ENCODE results near the gene SLC8A1.

Gene SLC8A1

DNA sequence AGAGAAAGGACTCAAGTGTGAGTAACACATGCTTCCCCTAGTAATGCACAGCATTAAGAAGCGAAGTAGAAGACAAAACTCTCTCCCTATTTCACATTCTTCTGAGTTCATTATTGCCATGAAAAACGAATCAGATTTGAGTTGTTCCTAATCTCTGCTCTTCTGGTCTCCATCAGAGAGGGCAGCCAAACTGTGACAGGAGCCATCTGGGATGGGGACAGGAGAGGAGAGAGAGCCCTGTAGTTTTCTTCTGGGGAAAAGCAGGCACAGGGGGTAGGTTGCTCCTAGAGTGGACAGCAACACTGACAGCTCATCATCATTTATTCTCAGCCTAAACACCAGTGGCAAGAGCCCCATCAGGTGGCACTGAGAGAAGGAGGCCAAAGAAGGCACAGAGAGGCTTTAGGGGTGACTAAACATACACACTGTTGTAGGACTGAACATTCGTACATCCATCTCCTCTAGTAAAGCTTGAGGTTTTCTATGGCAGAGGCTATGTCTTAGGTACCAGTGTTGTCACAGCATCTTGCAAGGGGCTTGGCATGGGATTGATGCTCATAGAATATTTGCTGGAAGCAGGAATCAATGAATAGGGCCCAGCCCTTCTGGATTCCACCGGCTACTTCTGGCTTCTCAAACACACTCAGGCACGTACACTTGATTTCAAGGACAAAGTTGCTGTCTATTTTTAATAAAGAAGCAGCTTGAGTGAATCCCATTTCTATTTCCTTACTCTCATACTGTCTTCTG lies 33.1 kb downstream of the SLC8A1 start:
- Histone ChIP-seq H2AK5ac (ENCODE audit: low read length) (no peak overlapping the region), H2BK5ac (ENCODE audit: low read depth, low read length, poor library complexity) (no peak overlapping the region), H3K4me2 (ENCODE audit: low read length) (no peak overlapping the region), H4K8ac (ENCODE audit: low read depth, low read length) (no peak overlapping the region), H3K27me3 (ENCODE audit: insufficient read depth, low read length) (no peaks in the 10 kb centered on the region), H3K9me3 (ENCODE audit: insufficient read depth, low read depth, low read length) (no peaks in the 10 kb centered on the region), H2AFZ (ENCODE audit: insufficient read depth, low read length, poor library complexity) (no peak overlapping the region), H3K9ac (ENCODE audit: low read length) (no peak overlapping the region), H3K14ac (ENCODE audit: low read length) (no peak overlapping the region), H3K23ac (ENCODE audit: low read length) (no peak overlapping the region), H4K91ac (ENCODE audit: low read depth, low read length) (no peak overlapping the region), H3K18ac (ENCODE audit: low read length) (peak overlapping the region; percentile 52), H3K4ac (ENCODE audit: low read depth, low read length) (peak overlapping the region; percentile 33), H3K4me1 (ENCODE audit: control insufficient read depth in 1 of 2, insufficient read depth in 2 of 2, low read length in 2 of 2) (peaks cover 7 to 9% of the 10 kb centered on the region in 2 experiments), H3K27ac (ENCODE audit: low read depth, low read length) (peak overlapping the region; percentile 23), H2BK12ac (ENCODE audit: low read length) (peak overlapping the region; percentile 2), H3K4me3 (ENCODE audit: low read depth, low read length) (no peak overlapping the region), H3K79me2 (ENCODE audit: control insufficient read depth, insufficient read depth, low read length, poor library complexity) (no peaks in the 10 kb centered on the region), H2BK120ac (ENCODE audit: insufficient read depth, low read length, poor library complexity) (no peak overlapping the region), H3K79me1 (ENCODE audit: low read length) (peaks cover 2% of the 10 kb centered on the region), H4K12ac (ENCODE audit: low read depth, low read length) (no peak overlapping the region), H3K36me3 (ENCODE audit: control insufficient read depth in 1 of 2, insufficient read depth in 2 of 2, low read length in 2 of 2) (peaks cover 0 to 2% of the 10 kb centered on the region in 2 experiments)
- WGBS (ENCODE audit: extremely low coverage, insufficient coverage, insufficient read length) = no CpG with 5 or more reads among the region's 5 CpGs
- no peak for DNase-seq

DNA sequence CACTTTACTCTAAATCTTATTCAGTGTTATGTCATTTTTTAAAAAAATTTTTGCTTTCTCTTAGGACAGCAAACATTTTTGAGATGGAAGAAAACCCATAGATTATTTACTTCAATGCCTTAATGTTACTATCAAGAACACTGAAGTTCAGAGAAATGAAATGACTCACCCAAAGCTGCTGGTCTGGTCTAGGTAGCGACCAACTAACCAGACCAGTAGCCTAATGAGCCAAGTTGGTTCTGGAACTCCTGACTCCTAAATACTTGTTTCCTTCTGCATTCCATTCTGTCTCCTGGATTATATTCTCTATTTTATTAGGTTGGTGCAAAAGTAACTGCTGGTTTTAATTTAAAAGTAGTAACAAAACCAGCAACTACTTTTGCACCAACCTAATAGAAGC lies 35.4 kb downstream of the SLC8A1 start:
- Histone ChIP-seq H2AFZ (ENCODE audit: insufficient read depth, low read length, poor library complexity) (no peak overlapping the region), H3K79me1 (ENCODE audit: low read length) (peaks cover 2% of the 10 kb centered on the region), H2BK5ac (ENCODE audit: low read depth, low read length, poor library complexity) (no peak overlapping the region), H2BK12ac (ENCODE audit: low read length) (no peak overlapping the region), H3K18ac (ENCODE audit: low read length) (no peak overlapping the region), H3K4me1 (ENCODE audit: control insufficient read depth in 1 of 2, insufficient read depth in 2 of 2, low read length in 2 of 2) (peaks cover 5 to 7% of the 10 kb centered on the region in 2 experiments), H3K4me2 (ENCODE audit: low read length) (no peak overlapping the region), H3K23ac (ENCODE audit: low read length) (no peak overlapping the region), H4K91ac (ENCODE audit: low read depth, low read length) (no peak overlapping the region), H3K4ac (ENCODE audit: low read depth, low read length) (no peak overlapping the region), H3K9ac (ENCODE audit: low read length) (no peak overlapping the region), H3K79me2 (ENCODE audit: control insufficient read depth, insufficient read depth, low read length, poor library complexity) (no peaks in the 10 kb centered on the region), H3K27ac (ENCODE audit: low read depth, low read length) (no peak overlapping the region), H3K36me3 (ENCODE audit: control insufficient read depth in 1 of 2, insufficient read depth in 2 of 2, low read length in 2 of 2) (no peaks in the 10 kb centered on the region), H2BK120ac (ENCODE audit: insufficient read depth, low read length, poor library complexity) (no peak overlapping the region), H3K14ac (ENCODE audit: low read length) (no peak overlapping the region), H4K12ac (ENCODE audit: low read depth, low read length) (no peak overlapping the region), H3K4me3 (ENCODE audit: low read depth, low read length) (no peak overlapping the region), H2AK5ac (ENCODE audit: low read length) (no peak overlapping the region), H4K8ac (ENCODE audit: low read depth, low read length) (no peak overlapping the region), H3K9me3 (ENCODE audit: insufficient read depth, low read depth, low read length) (no peaks in the 10 kb centered on the region), H3K27me3 (ENCODE audit: insufficient read depth, low read length) (no peaks in the 10 kb centered on the region)
- no CpG with 5 or more reads among the region's 1 CpG for WGBS (ENCODE audit: extremely low coverage, insufficient coverage, insufficient read length)
- peak; percentile 39 to 75 for DNase-seq

DNA sequence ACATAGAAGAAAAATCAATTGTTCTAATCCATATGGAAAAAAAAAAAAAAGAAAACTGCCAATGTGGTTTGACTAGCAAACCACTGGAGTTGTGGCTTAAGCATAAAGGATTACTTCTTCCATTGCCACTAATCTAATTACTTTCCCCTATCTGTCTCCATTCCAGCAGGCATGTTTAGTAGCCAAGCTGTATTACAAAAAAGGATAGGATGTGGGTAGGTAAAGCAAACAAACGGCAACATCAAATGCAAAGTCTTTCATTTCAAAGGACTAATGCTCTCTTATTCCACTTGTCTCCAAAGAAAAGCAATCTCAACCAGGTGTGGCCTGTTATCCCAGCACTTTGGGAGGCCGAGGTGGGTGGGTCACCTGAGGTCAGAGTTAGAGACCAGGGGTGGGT lies 36.5 kb downstream of the SLC8A1 start:
- Histone ChIP-seq H2BK5ac (ENCODE audit: low read depth, low read length, poor library complexity) (no peak overlapping the region), H3K79me1 (ENCODE audit: low read length) (peaks cover 2% of the 10 kb centered on the region), H4K8ac (ENCODE audit: low read depth, low read length) (no peak overlapping the region), H3K4me3 (ENCODE audit: low read depth, low read length) (no peak overlapping the region), H2AFZ (ENCODE audit: insufficient read depth, low read length, poor library complexity) (no peak overlapping the region), H2AK5ac (ENCODE audit: low read length) (no peak overlapping the region), H3K4me2 (ENCODE audit: low read length) (no peak overlapping the region), H3K27ac (ENCODE audit: low read depth, low read length) (no peak overlapping the region), H3K18ac (ENCODE audit: low read length) (no peak overlapping the region), H3K9me3 (ENCODE audit: insufficient read depth, low read depth, low read length) (no peaks in the 10 kb centered on the region), H4K12ac (ENCODE audit: low read depth, low read length) (no peak overlapping the region), H3K9ac (ENCODE audit: low read length) (no peak overlapping the region), H3K27me3 (ENCODE audit: insufficient read depth, low read length) (no peaks in the 10 kb centered on the region), H3K14ac (ENCODE audit: low read length) (no peak overlapping the region), H3K4me1 (ENCODE audit: control insufficient read depth in 1 of 2, insufficient read depth in 2 of 2, low read length in 2 of 2) (peaks cover 5 to 7% of the 10 kb centered on the region in 2 experiments), H2BK12ac (ENCODE audit: low read length) (no peak overlapping the region), H3K36me3 (ENCODE audit: control insufficient read depth in 1 of 2, insufficient read depth in 2 of 2, low read length in 2 of 2) (no peaks in the 10 kb centered on the region), H3K79me2 (ENCODE audit: control insufficient read depth, insufficient read depth, low read length, poor library complexity) (no peaks in the 10 kb centered on the region), H3K4ac (ENCODE audit: low read depth, low read length) (no peak overlapping the region), H2BK120ac (ENCODE audit: insufficient read depth, low read length, poor library complexity) (no peak overlapping the region), H3K23ac (ENCODE audit: low read length) (no peak overlapping the region), H4K91ac (ENCODE audit: low read depth, low read length) (no peak overlapping the region)
- no CpG with 5 or more reads among the region's 2 CpGs for WGBS (ENCODE audit: extremely low coverage, insufficient coverage, insufficient read length)
- DNase-seq = peak in 1 of 2 donors; percentile 37

DNA sequence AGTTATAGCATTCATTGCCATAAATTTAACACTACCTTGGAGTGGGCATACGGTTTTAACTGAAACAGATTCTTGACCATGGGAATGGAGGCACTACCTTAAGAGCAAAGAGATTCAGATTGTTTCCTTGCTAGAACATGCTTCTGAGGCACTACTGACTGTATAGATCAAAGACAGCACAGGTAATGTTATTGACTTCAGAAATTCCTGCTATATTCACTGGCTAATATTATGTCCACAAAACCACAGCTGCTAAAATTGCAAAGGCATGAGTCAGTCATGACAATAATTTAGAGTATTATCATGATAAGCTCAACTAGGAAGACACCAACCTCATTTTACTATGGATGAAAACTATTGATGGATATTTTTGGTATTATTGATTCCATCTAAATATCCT lies 39.4 kb downstream of the SLC8A1 start:
- H2AK5ac ChIP-seq (ENCODE audit: low read length) = no peak overlapping the region
- H3K9ac ChIP-seq (ENCODE audit: low read length) = no peak overlapping the region
- no CpG with 5 or more reads among the region's 1 CpG for WGBS (ENCODE audit: extremely low coverage, insufficient coverage, insufficient read length)
- no peak overlapping the region for H2BK5ac ChIP-seq (ENCODE audit: low read depth, low read length, poor library complexity)
- H3K4me3 ChIP-seq (ENCODE audit: low read depth, low read length) = no peak overlapping the region
- no peak overlapping the region for H4K8ac ChIP-seq (ENCODE audit: low read depth, low read length)
- H3K79me1 ChIP-seq (ENCODE audit: low read length) = peaks cover 4% of the 10 kb centered on the region
- H3K27ac ChIP-seq (ENCODE audit: low read depth, low read length) = no peak overlapping the region
- H2AFZ ChIP-seq (ENCODE audit: insufficient read depth, low read length, poor library complexity) = no peak overlapping the region
- H3K18ac ChIP-seq (ENCODE audit: low read length) = no peak overlapping the region
- H4K12ac ChIP-seq (ENCODE audit: low read depth, low read length) = no peak overlapping the region
- H3K36me3 ChIP-seq (ENCODE audit: control insufficient read depth in 1 of 2, insufficient read depth in 2 of 2, low read length in 2 of 2) = no peaks in the 10 kb centered on the region
- H4K91ac ChIP-seq (ENCODE audit: low read depth, low read length) = no peak overlapping the region
- no peak overlapping the region for H3K14ac ChIP-seq (ENCODE audit: low read length)
- H2BK12ac ChIP-seq (ENCODE audit: low read length) = no peak overlapping the region
- no peak overlapping the region for H3K4ac ChIP-seq (ENCODE audit: low read depth, low read length)
- no peaks in the 10 kb centered on the region for H3K27me3 ChIP-seq (ENCODE audit: insufficient read depth, low read length)
- peaks cover 0 to 6% of the 10 kb centered on the region in 2 experiments for H3K4me1 ChIP-seq (ENCODE audit: control insufficient read depth in 1 of 2, insufficient read depth in 2 of 2, low read length in 2 of 2)
- no peaks in the 10 kb centered on the region for H3K79me2 ChIP-seq (ENCODE audit: control insufficient read depth, insufficient read depth, low read length, poor library complexity)
- no peak overlapping the region for H3K4me2 ChIP-seq (ENCODE audit: low read length)
- no peak overlapping the region for H2BK120ac ChIP-seq (ENCODE audit: insufficient read depth, low read length, poor library complexity)
- H3K23ac ChIP-seq (ENCODE audit: low read length) = no peak overlapping the region
- DNase-seq = peak in 1 of 2 donors; percentile 64
- no peaks in the 10 kb centered on the region for H3K9me3 ChIP-seq (ENCODE audit: insufficient read depth, low read depth, low read length)
